ENCODE data around the gene SLC19A1. TPM values are rescaled to one million over a fixed set of nuclear protein-coding genes. Genes with fewer than 3 reads are reported as not detected.

Gene SLC19A1
- total and polyA plus RNA-seq, 4 donors, result 8.4 to 28.0 (median 13.0) TPM

DNA sequence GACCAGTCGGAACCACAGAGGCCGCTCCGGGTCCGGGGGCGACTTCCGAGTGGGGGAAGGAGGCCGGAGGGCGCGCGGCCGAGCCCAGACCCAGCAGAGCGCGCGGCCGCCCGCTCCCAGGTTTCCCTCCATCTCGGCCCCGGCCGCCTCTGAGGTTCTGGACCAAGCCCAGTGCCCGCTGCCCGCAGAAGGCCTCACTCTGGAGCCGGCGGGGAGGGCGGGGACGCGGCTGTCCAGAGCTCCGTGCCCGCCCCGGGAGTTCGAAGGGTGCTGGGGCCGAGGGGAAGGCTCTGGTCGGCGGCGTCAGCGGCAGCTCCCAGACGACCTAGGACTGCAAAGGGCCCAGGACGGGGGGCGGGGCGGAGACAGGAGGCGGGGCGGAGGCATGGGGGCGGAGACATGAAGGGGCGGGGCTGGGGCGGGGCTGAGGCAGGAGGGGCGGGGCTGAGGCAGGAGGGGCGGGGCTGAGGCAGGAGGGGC is 48.0 kb upstream of the SLC19A1 start:
- 8% methylated on average over 46 of the region's 46 CpGs for WGBS
- no peak for DNase-seq (ENCODE audit: low spot score)
- Histone ChIP-seq H3K27ac (ENCODE audit: low read depth in 1 of 2, low read length in 2 of 2) (no peak overlapping the region), H3K36me3 (ENCODE audit: control insufficient read depth in 4 of 4, insufficient read depth in 3 of 4, low read depth in 1 of 4, low read length in 3 of 4) (no peaks in the 10 kb centered on the region), H3K9ac (ENCODE audit: low read depth in 1 of 2, low read length in 2 of 2) (no peak overlapping the region), H3K4me1 (ENCODE audit: control insufficient read depth in 4 of 4, insufficient read depth in 4 of 4, low read length in 3 of 4) (peaks cover 0 to 5% (median 3%) of the 10 kb centered on the region in 4 donors), H3K9me3 (ENCODE audit: control insufficient read depth in 4 of 4, low read length in 3 of 4) (peaks cover 5 to 10% (median 6%) of the 10 kb centered on the region in 4 donors), H3K4me3 (ENCODE audit: low read depth in 1 of 3, low read length in 3 of 3) (peak overlapping the region in 1 of 3 donors; percentile 53), H3K27me3 (ENCODE audit: control insufficient read depth in 4 of 4, insufficient read depth in 4 of 4, low read length in 3 of 4) (peaks cover 0 to 3% (median 0%) of the 10 kb centered on the region in 4 donors)
- TF ChIP-seq HNF4G (IDR thresholded peaks at IDR 0.05) (no peak), JUND (IDR thresholded peaks at IDR 0.05) (no peak), SP1 (IDR thresholded peaks at IDR 0.05) (no peak), RAD21 (IDR thresholded peaks at IDR 0.05) (no peak), TAF1 (conservative IDR thresholded peaks at IDR 0.05) (no peak), HNF4A (conservative IDR thresholded peaks at IDR 0.05) (no peak), EGR1 (IDR thresholded peaks at IDR 0.05; ENCODE audit: low read depth in 2 of 2) (no peak), NR2F2 (IDR thresholded peaks at IDR 0.05) (no peak), FOXA1 (IDR thresholded peaks at IDR 0.05) (no peak), FOXA2 (IDR thresholded peaks at IDR 0.05) (no peak), GABPA (IDR thresholded peaks at IDR 0.05 in 1 of 2, conservative IDR thresholded peaks at IDR 0.05 in 1 of 2) (no peak), RXRA (IDR thresholded peaks at IDR 0.05) (no peak), YY1 (IDR thresholded peaks at IDR 0.05) (no peak)
- TF ChIP-seq, protein P1, sequence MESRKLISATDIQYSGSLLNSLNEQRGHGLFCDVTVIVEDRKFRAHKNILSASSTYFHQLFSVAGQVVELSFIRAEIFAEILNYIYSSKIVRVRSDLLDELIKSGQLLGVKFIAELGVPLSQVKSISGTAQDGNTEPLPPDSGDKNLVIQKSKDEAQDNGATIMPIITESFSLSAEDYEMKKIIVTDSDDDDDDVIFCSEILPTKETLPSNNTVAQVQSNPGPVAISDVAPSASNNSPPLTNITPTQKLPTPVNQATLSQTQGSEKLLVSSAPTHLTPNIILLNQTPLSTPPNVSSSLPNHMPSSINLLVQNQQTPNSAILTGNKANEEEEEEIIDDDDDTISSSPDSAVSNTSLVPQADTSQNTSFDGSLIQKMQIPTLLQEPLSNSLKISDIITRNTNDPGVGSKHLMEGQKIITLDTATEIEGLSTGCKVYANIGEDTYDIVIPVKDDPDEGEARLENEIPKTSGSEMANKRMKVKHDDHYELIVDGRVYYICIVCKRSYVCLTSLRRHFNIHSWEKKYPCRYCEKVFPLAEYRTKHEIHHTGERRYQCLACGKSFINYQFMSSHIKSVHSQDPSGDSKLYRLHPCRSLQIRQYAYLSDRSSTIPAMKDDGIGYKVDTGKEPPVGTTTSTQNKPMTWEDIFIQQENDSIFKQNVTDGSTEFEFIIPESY (IDR thresholded peaks at IDR 0.05), result no peak
- TF ChIP-seq, protein P2, sequence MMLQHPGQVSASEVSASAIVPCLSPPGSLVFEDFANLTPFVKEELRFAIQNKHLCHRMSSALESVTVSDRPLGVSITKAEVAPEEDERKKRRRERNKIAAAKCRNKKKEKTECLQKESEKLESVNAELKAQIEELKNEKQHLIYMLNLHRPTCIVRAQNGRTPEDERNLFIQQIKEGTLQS (IDR thresholded peaks at IDR 0.05), result no peak
- TF ChIP-seq, protein P3, sequence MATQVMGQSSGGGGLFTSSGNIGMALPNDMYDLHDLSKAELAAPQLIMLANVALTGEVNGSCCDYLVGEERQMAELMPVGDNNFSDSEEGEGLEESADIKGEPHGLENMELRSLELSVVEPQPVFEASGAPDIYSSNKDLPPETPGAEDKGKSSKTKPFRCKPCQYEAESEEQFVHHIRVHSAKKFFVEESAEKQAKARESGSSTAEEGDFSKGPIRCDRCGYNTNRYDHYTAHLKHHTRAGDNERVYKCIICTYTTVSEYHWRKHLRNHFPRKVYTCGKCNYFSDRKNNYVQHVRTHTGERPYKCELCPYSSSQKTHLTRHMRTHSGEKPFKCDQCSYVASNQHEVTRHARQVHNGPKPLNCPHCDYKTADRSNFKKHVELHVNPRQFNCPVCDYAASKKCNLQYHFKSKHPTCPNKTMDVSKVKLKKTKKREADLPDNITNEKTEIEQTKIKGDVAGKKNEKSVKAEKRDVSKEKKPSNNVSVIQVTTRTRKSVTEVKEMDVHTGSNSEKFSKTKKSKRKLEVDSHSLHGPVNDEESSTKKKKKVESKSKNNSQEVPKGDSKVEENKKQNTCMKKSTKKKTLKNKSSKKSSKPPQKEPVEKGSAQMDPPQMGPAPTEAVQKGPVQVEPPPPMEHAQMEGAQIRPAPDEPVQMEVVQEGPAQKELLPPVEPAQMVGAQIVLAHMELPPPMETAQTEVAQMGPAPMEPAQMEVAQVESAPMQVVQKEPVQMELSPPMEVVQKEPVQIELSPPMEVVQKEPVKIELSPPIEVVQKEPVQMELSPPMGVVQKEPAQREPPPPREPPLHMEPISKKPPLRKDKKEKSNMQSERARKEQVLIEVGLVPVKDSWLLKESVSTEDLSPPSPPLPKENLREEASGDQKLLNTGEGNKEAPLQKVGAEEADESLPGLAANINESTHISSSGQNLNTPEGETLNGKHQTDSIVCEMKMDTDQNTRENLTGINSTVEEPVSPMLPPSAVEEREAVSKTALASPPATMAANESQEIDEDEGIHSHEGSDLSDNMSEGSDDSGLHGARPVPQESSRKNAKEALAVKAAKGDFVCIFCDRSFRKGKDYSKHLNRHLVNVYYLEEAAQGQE (IDR thresholded peaks at IDR 0.05), result no peak
- TF ChIP-seq, protein P4, sequence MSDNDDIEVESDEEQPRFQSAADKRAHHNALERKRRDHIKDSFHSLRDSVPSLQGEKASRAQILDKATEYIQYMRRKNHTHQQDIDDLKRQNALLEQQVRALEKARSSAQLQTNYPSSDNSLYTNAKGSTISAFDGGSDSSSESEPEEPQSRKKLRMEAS (IDR thresholded peaks at IDR 0.05), result no peak
- TF ChIP-seq, protein P5, sequence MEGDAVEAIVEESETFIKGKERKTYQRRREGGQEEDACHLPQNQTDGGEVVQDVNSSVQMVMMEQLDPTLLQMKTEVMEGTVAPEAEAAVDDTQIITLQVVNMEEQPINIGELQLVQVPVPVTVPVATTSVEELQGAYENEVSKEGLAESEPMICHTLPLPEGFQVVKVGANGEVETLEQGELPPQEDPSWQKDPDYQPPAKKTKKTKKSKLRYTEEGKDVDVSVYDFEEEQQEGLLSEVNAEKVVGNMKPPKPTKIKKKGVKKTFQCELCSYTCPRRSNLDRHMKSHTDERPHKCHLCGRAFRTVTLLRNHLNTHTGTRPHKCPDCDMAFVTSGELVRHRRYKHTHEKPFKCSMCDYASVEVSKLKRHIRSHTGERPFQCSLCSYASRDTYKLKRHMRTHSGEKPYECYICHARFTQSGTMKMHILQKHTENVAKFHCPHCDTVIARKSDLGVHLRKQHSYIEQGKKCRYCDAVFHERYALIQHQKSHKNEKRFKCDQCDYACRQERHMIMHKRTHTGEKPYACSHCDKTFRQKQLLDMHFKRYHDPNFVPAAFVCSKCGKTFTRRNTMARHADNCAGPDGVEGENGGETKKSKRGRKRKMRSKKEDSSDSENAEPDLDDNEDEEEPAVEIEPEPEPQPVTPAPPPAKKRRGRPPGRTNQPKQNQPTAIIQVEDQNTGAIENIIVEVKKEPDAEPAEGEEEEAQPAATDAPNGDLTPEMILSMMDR (IDR thresholded peaks at IDR 0.05; ENCODE audit: low read depth, low read length, missing input control), result no peak
